ENCODE data around the gene C14orf180. TPM values are rescaled to one million over a fixed set of nuclear protein-coding genes. Genes with fewer than 3 reads are reported as not detected.

Gene C14orf180
- total RNA-seq, 5 donors from 2014 or later (not counting 1 experiment from before 2014, with no cell fraction given) = not detected

- Histone ChIP-seq H3K36me3 (ENCODE audit: control insufficient read depth in 2 of 2, extremely low read depth in 1 of 2, insufficient read depth in 1 of 2, low read length in 1 of 2) (no peaks in the 10 kb centered on the region), H3K27ac (ENCODE audit: low read length) (no peak overlapping the region), H3K4me1 (ENCODE audit: control insufficient read depth in 1 of 2, extremely low read depth in 1 of 2, insufficient read depth in 2 of 2, low read length in 2 of 2) (no peaks in the 10 kb centered on the region), H3K27me3 (replicated peaks in 1 of 2; ENCODE audit: control insufficient read depth in 2 of 2, extremely low read depth in 1 of 2, insufficient read depth in 2 of 2, low read length in 1 of 2) (peaks cover 2 to 61% of the 10 kb centered on the region in 2 experiments), H3K4me3 (ENCODE audit: control insufficient read depth in 1 of 2, extremely low read depth in 1 of 2, low read length in 1 of 2) (no peak overlapping the region), H3K9me3 (no peaks in the 10 kb centered on the region)
- DNase-seq (no peak), ATAC-seq (replicated peaks in 1 of 4) (no peak)
- POLR2A ChIA-PET = no interaction called here
- H3K4me3 Mint-ChIP-seq = no peak overlapping the region
- no peak overlapping the region for H3K27ac Mint-ChIP-seq
- WGBS (ENCODE audit: insufficient coverage) = 73% methylated on average over 7 of the region's 8 CpGs
- H3K27me3 Mint-ChIP-seq = peaks cover 4 to 17% of the 10 kb centered on the region in 2 donors
- no peaks in the 10 kb centered on the region for H3K36me3 Mint-ChIP-seq
- H3K4me1 Mint-ChIP-seq = no peaks in the 10 kb centered on the region
- CTCF ChIA-PET = no interaction called here
- H3K9me3 Mint-ChIP-seq = no peaks in the 10 kb centered on the region
Measured at GRCh38 chr14:104592785-104593184, 13.2 kb downstream of the C14orf180 start.

- Histone ChIP-seq H3K27me3 (replicated peaks in 1 of 2; ENCODE audit: control insufficient read depth in 2 of 2, extremely low read depth in 1 of 2, insufficient read depth in 2 of 2, low read length in 1 of 2) (peaks cover 2 to 61% of the 10 kb centered on the region in 2 experiments), H3K9me3 (no peaks in the 10 kb centered on the region), H3K27ac (ENCODE audit: low read length) (no peak overlapping the region), H3K36me3 (ENCODE audit: control insufficient read depth in 2 of 2, extremely low read depth in 1 of 2, insufficient read depth in 1 of 2, low read length in 1 of 2) (no peaks in the 10 kb centered on the region), H3K4me1 (ENCODE audit: control insufficient read depth in 1 of 2, extremely low read depth in 1 of 2, insufficient read depth in 2 of 2, low read length in 2 of 2) (no peaks in the 10 kb centered on the region), H3K4me3 (ENCODE audit: control insufficient read depth in 1 of 2, extremely low read depth in 1 of 2, low read length in 1 of 2) (no peak overlapping the region)
- no peak overlapping the region for H3K27ac Mint-ChIP-seq
- H3K27me3 Mint-ChIP-seq = peaks cover 4 to 18% of the 10 kb centered on the region in 2 donors
- POLR2A ChIA-PET = no interaction called here
- 74% methylated on average over 16 of the region's 18 CpGs for WGBS (ENCODE audit: insufficient coverage)
- CTCF ChIA-PET = no interaction called here
- H3K4me3 Mint-ChIP-seq = no peak overlapping the region
- no peaks in the 10 kb centered on the region for H3K36me3 Mint-ChIP-seq
- no peak for DNase-seq
- ATAC-seq (replicated peaks in 1 of 4) = no peak
- H3K9me3 Mint-ChIP-seq = no peaks in the 10 kb centered on the region
- no peaks in the 10 kb centered on the region for H3K4me1 Mint-ChIP-seq
Measured at GRCh38 chr14:104593241-104593701, 13.7 kb downstream of the C14orf180 start.

GRCh38 chr14:104593710-104594136, 14.2 kb downstream of the C14orf180 start:
- Mint-ChIP-seq H3K4me1 (no peaks in the 10 kb centered on the region), H3K9me3 (no peaks in the 10 kb centered on the region), H3K27ac (no peak overlapping the region), H3K36me3 (no peaks in the 10 kb centered on the region), H3K27me3 (peaks cover 4 to 19% of the 10 kb centered on the region in 2 donors), H3K4me3 (no peak overlapping the region)
- Histone ChIP-seq H3K27ac (ENCODE audit: low read length) (no peak overlapping the region), H3K36me3 (ENCODE audit: control insufficient read depth in 2 of 2, extremely low read depth in 1 of 2, insufficient read depth in 1 of 2, low read length in 1 of 2) (no peaks in the 10 kb centered on the region), H3K9me3 (no peaks in the 10 kb centered on the region), H3K27me3 (replicated peaks in 1 of 2; ENCODE audit: control insufficient read depth in 2 of 2, extremely low read depth in 1 of 2, insufficient read depth in 2 of 2, low read length in 1 of 2) (peaks cover 2 to 63% of the 10 kb centered on the region in 2 experiments), H3K4me3 (ENCODE audit: control insufficient read depth in 1 of 2, extremely low read depth in 1 of 2, low read length in 1 of 2) (no peak overlapping the region), H3K4me1 (ENCODE audit: control insufficient read depth in 1 of 2, extremely low read depth in 1 of 2, insufficient read depth in 2 of 2, low read length in 2 of 2) (no peaks in the 10 kb centered on the region)
- DNase-seq (no peak), ATAC-seq (replicated peaks in 1 of 4) (no peak)
- 75% methylated on average over 11 of the region's 12 CpGs for WGBS (ENCODE audit: insufficient coverage)
- CTCF ChIA-PET = no interaction called here
- POLR2A ChIA-PET = no interaction called here

GRCh38 chr14:104594310-104595046, 14.9 kb downstream of the C14orf180 start:
- WGBS (ENCODE audit: insufficient coverage) = 71% methylated on average over 15 of the region's 15 CpGs
- peaks cover 2 to 58% of the 10 kb centered on the region in 2 experiments for H3K27me3 ChIP-seq (replicated peaks in 1 of 2; ENCODE audit: control insufficient read depth in 2 of 2, extremely low read depth in 1 of 2, insufficient read depth in 2 of 2, low read length in 1 of 2)

GRCh38 chr14:104595116-104595675, 15.6 kb downstream of the C14orf180 start:
- no peak overlapping the region for H3K27ac ChIP-seq (ENCODE audit: low read length)
- H3K36me3 ChIP-seq (ENCODE audit: control insufficient read depth in 2 of 2, extremely low read depth in 1 of 2, insufficient read depth in 1 of 2, low read length in 1 of 2) = no peaks in the 10 kb centered on the region
- H3K4me3 Mint-ChIP-seq = no peak overlapping the region
- H3K9me3 Mint-ChIP-seq = no peaks in the 10 kb centered on the region
- H3K4me1 Mint-ChIP-seq = peaks cover 0 to under 1% (median 0%) of the 10 kb centered on the region in 3 donors
- DNase-seq = no peak
- H3K27me3 ChIP-seq (replicated peaks in 1 of 2; ENCODE audit: control insufficient read depth in 2 of 2, extremely low read depth in 1 of 2, insufficient read depth in 2 of 2, low read length in 1 of 2) = peaks cover 2 to 61% of the 10 kb centered on the region in 2 experiments
- H3K4me1 ChIP-seq (ENCODE audit: control insufficient read depth in 1 of 2, extremely low read depth in 1 of 2, insufficient read depth in 2 of 2, low read length in 2 of 2) = no peaks in the 10 kb centered on the region
- no peaks in the 10 kb centered on the region for H3K9me3 ChIP-seq
- peaks cover 11 to 28% of the 10 kb centered on the region in 2 donors for H3K27me3 Mint-ChIP-seq
- no peak overlapping the region for H3K27ac Mint-ChIP-seq
- WGBS (ENCODE audit: insufficient coverage) = 68% methylated on average over 10 of the region's 14 CpGs
- ChIA-PET POLR2A (no interaction called here), CTCF (interaction anchor here in 1 of 2 donors (0.5 to 0.7 kb wide), 2 partner anchors 167 to 1841 kb away, joined by 3 to 6 read pairs; no protein-coding TSS in a partner anchor)
- no peak overlapping the region for H3K4me3 ChIP-seq (ENCODE audit: control insufficient read depth in 1 of 2, extremely low read depth in 1 of 2, low read length in 1 of 2)
- no peak for ATAC-seq (replicated peaks in 1 of 4)
- H3K36me3 Mint-ChIP-seq = no peaks in the 10 kb centered on the region

More at GRCh38 chr14:104594310-104595046, 14.9 kb downstream of the C14orf180 start:
- no peak overlapping the region for H3K4me3 ChIP-seq (ENCODE audit: control insufficient read depth in 1 of 2, extremely low read depth in 1 of 2, low read length in 1 of 2)
- H3K9me3 ChIP-seq = no peaks in the 10 kb centered on the region
- ChIA-PET CTCF (interaction anchor here in 1 of 2 donors (0.7 kb wide), 1 partner anchor 166 kb away, joined by 6 read pairs; no protein-coding TSS in a partner anchor), POLR2A (no interaction called here)
- no peaks in the 10 kb centered on the region for H3K36me3 Mint-ChIP-seq
- peaks cover 6 to 22% of the 10 kb centered on the region in 2 donors for H3K27me3 Mint-ChIP-seq
- H3K27ac Mint-ChIP-seq = no peak overlapping the region
- no peaks in the 10 kb centered on the region for H3K9me3 Mint-ChIP-seq
- H3K27ac ChIP-seq (ENCODE audit: low read length) = no peak overlapping the region
- ATAC-seq (replicated peaks in 1 of 4) = no peak
- H3K36me3 ChIP-seq (ENCODE audit: control insufficient read depth in 2 of 2, extremely low read depth in 1 of 2, insufficient read depth in 1 of 2, low read length in 1 of 2) = no peaks in the 10 kb centered on the region
- H3K4me3 Mint-ChIP-seq = no peak overlapping the region
- no peaks in the 10 kb centered on the region for H3K4me1 Mint-ChIP-seq
- DNase-seq = no peak
- H3K4me1 ChIP-seq (ENCODE audit: control insufficient read depth in 1 of 2, extremely low read depth in 1 of 2, insufficient read depth in 2 of 2, low read length in 2 of 2) = no peaks in the 10 kb centered on the region

- H3K4me3 ChIP-seq (ENCODE audit: control insufficient read depth in 1 of 2, extremely low read depth in 1 of 2, low read length in 1 of 2) = no peak overlapping the region
- no peaks in the 10 kb centered on the region for H3K4me1 ChIP-seq (ENCODE audit: control insufficient read depth in 1 of 2, extremely low read depth in 1 of 2, insufficient read depth in 2 of 2, low read length in 2 of 2)
- H3K27ac ChIP-seq (ENCODE audit: low read length) = no peak overlapping the region
- POLR2A ChIA-PET = no interaction called here
- Mint-ChIP-seq H3K27me3 (peaks cover 16 to 34% of the 10 kb centered on the region in 2 donors), H3K36me3 (no peaks in the 10 kb centered on the region), H3K4me3 (no peak overlapping the region), H3K27ac (no peak overlapping the region), H3K9me3 (no peaks in the 10 kb centered on the region), H3K4me1 (peaks cover 0 to 6% (median 0%) of the 10 kb centered on the region in 3 donors)
- peaks cover 2 to 62% of the 10 kb centered on the region in 2 experiments for H3K27me3 ChIP-seq (replicated peaks in 1 of 2; ENCODE audit: control insufficient read depth in 2 of 2, extremely low read depth in 1 of 2, insufficient read depth in 2 of 2, low read length in 1 of 2)
- 51% methylated on average over 6 of the region's 6 CpGs for WGBS (ENCODE audit: insufficient coverage)
- DNase-seq (no peak), ATAC-seq (replicated peaks in 1 of 4) (no peak)
- no peaks in the 10 kb centered on the region for H3K36me3 ChIP-seq (ENCODE audit: control insufficient read depth in 2 of 2, extremely low read depth in 1 of 2, insufficient read depth in 1 of 2, low read length in 1 of 2)
- CTCF ChIA-PET = no interaction called here
- H3K9me3 ChIP-seq = no peaks in the 10 kb centered on the region
Measured at GRCh38 chr14:104595911-104596450, 16.4 kb downstream of the C14orf180 start.
